PC-3 (cell line): ENCODE measurements around the gene RYR2. TPM values are rescaled to one million over a fixed set of nuclear protein-coding genes. Genes with fewer than 3 reads are reported as not detected.

Source experiments
- ATAC-seq: fragments of 200-7000 bp; cut with Tn5 transposase; 2 replicates; pipeline ENCODE4 v1.9.1; 2020; ENCODE audit warnings: mild to moderate bottlenecking, moderate library complexity
- BruUV-seq: library from RNA; stranded (reverse); fragments of 400-500 nt; replicated peaks from 2 replicates; lab custom pipeline; 2021; lab: Mats Ljungman, UMichigan
- CTCF ChIA-PET: fragments of 300-600 bp; sonication (Branson Sonifier 250); formaldehyde crosslinking; loops from one replicate; lab custom pipeline; 2022; ENCODE audit warnings: antibody characterized with exemption; lab: Charles Lee
- POLR2A ChIA-PET: fragments of 300-600 bp; sonication (Branson Sonifier 250); formaldehyde crosslinking; loops from one replicate; lab custom pipeline; 2022; ENCODE audit warnings: antibody characterized with exemption; ENCODE audit not compliant: unreplicated experiment; lab: Charles Lee
- DNase-seq: peaks from one replicate; pipeline ENCODE4 v3.0.0-alpha.2; 2015
- H2AFZ ChIP-seq: fragments of 300-600 bp; sonication (generic); 2 replicates; pipeline ENCODE4 v1.6.0; 2016; ENCODE audit warnings: antibody characterized with exemption, low read length
- H3F3A ChIP-seq: fragments of 300-600 bp; sonication (generic); one replicate; pipeline ENCODE4 v1.6.0; 2017; ENCODE audit warnings: antibody characterized with exemption, low read length, control low read depth, mild to moderate bottlenecking; ENCODE audit not compliant: unreplicated experiment
- H3K27ac ChIP-seq: fragments of 300-600 bp; sonication (generic); 2 replicates; pipeline ENCODE4 v1.5.1; 2016; ENCODE audit warnings: mild to moderate bottlenecking, low read length
- H3K27me3 ChIP-seq: fragments of 300-600 bp; sonication (generic); 2 replicates; pipeline ENCODE4 v1.6.1; 2016; ENCODE audit warnings: low read length, mixed read lengths
- H3K36me3 ChIP-seq: fragments of 300-600 bp; sonication (generic); 2 replicates; pipeline ENCODE4 v1.6.1; 2016; ENCODE audit warnings: low read depth, mixed run types, low read length, mixed read lengths
- H3K4me1 ChIP-seq: fragments of 300-600 bp; sonication (generic); 2 replicates; pipeline ENCODE4 v1.5.1; 2016; ENCODE audit warnings: low read length; ENCODE audit not compliant: insufficient read depth
- H3K4me2 ChIP-seq: fragments of 300-600 bp; sonication (generic); 2 replicates; pipeline ENCODE4 v1.6.0; 2016; ENCODE audit warnings: low read length
- H3K4me3 ChIP-seq: fragments of 300-600 bp; sonication (generic); 2 replicates; pipeline ENCODE4 v1.5.1; 2016; ENCODE audit warnings: mild to moderate bottlenecking, low read length, mixed read lengths
- H3K79me2 ChIP-seq: fragments of 300-600 bp; sonication (generic); 2 replicates; pipeline ENCODE4 v1.6.1; 2017; ENCODE audit warnings: low read length, mixed read lengths
- H3K9ac ChIP-seq: fragments of 300-600 bp; sonication (generic); 2 replicates; pipeline ENCODE4 v1.6.0; 2016; ENCODE audit warnings: mild to moderate bottlenecking, low read length
- H3K9me2 ChIP-seq: fragments of 300-600 bp; sonication (generic); replicated peaks from 2 replicates; pipeline ENCODE4 v1.6.1; 2016; ENCODE audit warnings: mixed run types, low read length, mixed read lengths
- H3K9me3 ChIP-seq: fragments of 300-600 bp; sonication (generic); 2 replicates; pipeline ENCODE4 v1.6.1; 2016; ENCODE audit warnings: low read length, mixed read lengths
- H4K20me1 ChIP-seq: fragments of 300-600 bp; sonication (generic); 2 replicates; pipeline ENCODE4 v1.6.1; 2016; ENCODE audit warnings: low read length, mixed read lengths
- CTCF ChIP-seq: fragments of 300-600 bp; sonication (generic); conservative IDR thresholded peaks from 2 replicates; pipeline ENCODE4 v1.5.1; 2017; ENCODE audit warnings: antibody characterized with exemption, low read depth, mild to moderate bottlenecking, low read length
- EZH2 ChIP-seq: fragments of 300-600 bp; sonication (generic); IDR thresholded peaks from one replicate; pipeline ENCODE4 v1.6.1; 2017; ENCODE audit warnings: antibody characterized with exemption, mild to moderate bottlenecking, low read length; ENCODE audit not compliant: unreplicated experiment
- EZH2phosphoT487 ChIP-seq: fragments of 300-600 bp; sonication (generic); IDR thresholded peaks from 2 replicates; pipeline ENCODE4 v1.6.1; 2018; ENCODE audit warnings: mild to moderate bottlenecking, antibody characterized with exemption, low read length, borderline replicate concordance
- intact Hi-C: fragments of 100-400 bp; cut with micrococcal nuclease; formaldehyde crosslinking; loops from 2 replicates; pipeline ENCODE4 v1.9.0; 2023
- total RNA-seq: library from RNA; depleted of rRNA; stranded (reverse); fragments of >200 nt; gene quantifications from 2 replicates; pipeline ENCODE4 v1.2.3, GENCODE V29; 2014

The RYR2 gene
- total RNA-seq, 1 experiment from 2014 or later: not detected

- no peaks in the 10 kb centered on the region for H3K36me3 ChIP-seq
- H3K79me2 ChIP-seq: no peaks in the 10 kb centered on the region
- BruUV-seq: no TSS peak
- CTCF ChIA-PET: no interaction called here
- ATAC-seq (no peak), DNase-seq (no peak)
- intact Hi-C loops: no loop called here
- POLR2A ChIA-PET: no interaction called here
- H3K4me3 ChIP-seq: no peak overlapping the region
- no peak overlapping the region for H3K27ac ChIP-seq
- no peak overlapping the region for H2AFZ ChIP-seq
- no peaks in the 10 kb centered on the region for H4K20me1 ChIP-seq
- TF ChIP-seq EZH2phosphoT487: no peak
- TF ChIP-seq CTCF: no peak
- TF ChIP-seq EZH2: no peak
- H3K27me3 ChIP-seq: no peaks in the 10 kb centered on the region; the same call in 1 of the 2 replicates
- no peaks in the 10 kb centered on the region for H3F3A ChIP-seq
- H3K4me2 ChIP-seq: no peak overlapping the region
- no peaks in the 10 kb centered on the region for H3K9me2 ChIP-seq
- no peak overlapping the region for H3K9ac ChIP-seq
- H3K4me1 ChIP-seq: no peaks in the 10 kb centered on the region
- no peaks in the 10 kb centered on the region for H3K9me3 ChIP-seq
These were observed 650.3 kb downstream of the RYR2 start for GRCh38 chr1:237692255-237692654.

- no peak overlapping the region for H3K9ac ChIP-seq
- no TSS peak for BruUV-seq
- H3K79me2 ChIP-seq: no peaks in the 10 kb centered on the region
- no peaks in the 10 kb centered on the region for H3K36me3 ChIP-seq
- no peaks in the 10 kb centered on the region for H4K20me1 ChIP-seq
- H3F3A ChIP-seq: no peaks in the 10 kb centered on the region
- TF ChIP-seq EZH2: no peak
- no peak for TF ChIP-seq CTCF
- no peak for TF ChIP-seq EZH2phosphoT487
- intact Hi-C loops: no loop called here
- no peaks in the 10 kb centered on the region for H3K9me2 ChIP-seq
- H3K4me3 ChIP-seq: no peak overlapping the region
- no peak overlapping the region for H3K4me2 ChIP-seq
- H3K27me3 ChIP-seq: no peaks in the 10 kb centered on the region; the same call in 1 of the 2 replicates
- no peak overlapping the region for H3K27ac ChIP-seq
- ChIA-PET POLR2A (no interaction called here), CTCF (no interaction called here)
- H3K9me3 ChIP-seq: no peaks in the 10 kb centered on the region
- no peak for DNase-seq
- no peak overlapping the region for H2AFZ ChIP-seq
- no peaks in the 10 kb centered on the region for H3K4me1 ChIP-seq
- ATAC-seq: no peak
These were observed 653.9 kb downstream of the RYR2 start for GRCh38 chr1:237695878-237696277.

GRCh38 chr1:237700181-237700580 is 658.2 kb downstream of the RYR2 start:
- no peaks in the 10 kb centered on the region for H3K79me2 ChIP-seq
- no peaks in the 10 kb centered on the region for H3K9me2 ChIP-seq
- BruUV-seq: no TSS peak
- no peak for ATAC-seq
- intact Hi-C loops: no loop called here
- TF ChIP-seq EZH2 (no peak), EZH2phosphoT487 (no peak), CTCF (no peak)
- no peak overlapping the region for H3K4me2 ChIP-seq
- H4K20me1 ChIP-seq: no peaks in the 10 kb centered on the region
- no peaks in the 10 kb centered on the region for H3K4me1 ChIP-seq
- no peak for DNase-seq
- H3K9me3 ChIP-seq: no peaks in the 10 kb centered on the region
- CTCF ChIA-PET: no interaction called here
- H3K9ac ChIP-seq: no peak overlapping the region
- no peak overlapping the region for H3K4me3 ChIP-seq
- no peaks in the 10 kb centered on the region for H3F3A ChIP-seq
- no peaks in the 10 kb centered on the region; the same call in 1 of the 2 replicates for H3K27me3 ChIP-seq
- no peak overlapping the region for H3K27ac ChIP-seq
- POLR2A ChIA-PET: no interaction called here
- no peaks in the 10 kb centered on the region for H3K36me3 ChIP-seq
- no peak overlapping the region for H2AFZ ChIP-seq
